HEK293T (cell line): Measurements from ENCODE around the gene SEC11C.

Source experiments
- ARNT ChIP-seq: fragments of 450-650 bp; IDR thresholded peaks from 2 replicates; pipeline ENCODE4 v1.6.1; 2017; ENCODE audit warnings: mild to moderate bottlenecking
- BHLHE40 ChIP-seq: fragments of 450-650 bp; IDR thresholded peaks from 2 replicates; pipeline ENCODE4 v1.6.1; 2016; ENCODE audit warnings: mild to moderate bottlenecking, moderate library complexity, borderline replicate concordance
- CTBP1 ChIP-seq: fragments of 450-650 bp; IDR thresholded peaks from 2 replicates; pipeline ENCODE4 v1.6.1; 2016; ENCODE audit warnings: borderline replicate concordance
- ELF4 ChIP-seq: fragments of 450-650 bp; IDR thresholded peaks from 2 replicates; pipeline ENCODE4 v1.6.1; 2017; ENCODE audit warnings: antibody characterized with exemption
- FOXA1 ChIP-seq: fragments of 450-650 bp; IDR thresholded peaks from 2 replicates; pipeline ENCODE4 v1.6.1; 2016; ENCODE audit warnings: mild to moderate bottlenecking
- FOXK2 ChIP-seq: fragments of 450-650 bp; IDR thresholded peaks from 2 replicates; pipeline ENCODE4 v1.6.1; 2016; ENCODE audit warnings: mild to moderate bottlenecking
- FOXM1 ChIP-seq: fragments of 450-650 bp; IDR thresholded peaks from 2 replicates; pipeline ENCODE4 v1.6.1; 2017; ENCODE audit warnings: mild to moderate bottlenecking, borderline replicate concordance
- LEF1 ChIP-seq: fragments of 450-650 bp; IDR thresholded peaks from 2 replicates; pipeline ENCODE4 v1.6.1; 2017; ENCODE audit warnings: mild to moderate bottlenecking, borderline replicate concordance
- NFRKB ChIP-seq: fragments of 450-650 bp; IDR thresholded peaks from 2 replicates; pipeline ENCODE4 v1.6.1; 2016; ENCODE audit warnings: mild to moderate bottlenecking, moderate library complexity
- SP1 ChIP-seq: fragments of 450-650 bp; IDR thresholded peaks from 2 replicates; pipeline ENCODE4 v1.6.1; 2017
- SUZ12 ChIP-seq: fragments of 450-650 bp; IDR thresholded peaks from 2 replicates; pipeline ENCODE4 v1.6.1; 2016; ENCODE audit warnings: mild to moderate bottlenecking
- TARDBP ChIP-seq: fragments of 450-650 bp; IDR thresholded peaks from 2 replicates; pipeline ENCODE4 v1.6.1; 2016
- ZNF384 ChIP-seq: fragments of 450-650 bp; IDR thresholded peaks from 2 replicates; pipeline ENCODE4 v1.6.1; 2016
- TF ChIP-seq, protein P1 (sequence below): fragments of 450-650 bp; IDR thresholded peaks from 2 replicates; pipeline ENCODE4 v1.6.1; 2016

DNA sequence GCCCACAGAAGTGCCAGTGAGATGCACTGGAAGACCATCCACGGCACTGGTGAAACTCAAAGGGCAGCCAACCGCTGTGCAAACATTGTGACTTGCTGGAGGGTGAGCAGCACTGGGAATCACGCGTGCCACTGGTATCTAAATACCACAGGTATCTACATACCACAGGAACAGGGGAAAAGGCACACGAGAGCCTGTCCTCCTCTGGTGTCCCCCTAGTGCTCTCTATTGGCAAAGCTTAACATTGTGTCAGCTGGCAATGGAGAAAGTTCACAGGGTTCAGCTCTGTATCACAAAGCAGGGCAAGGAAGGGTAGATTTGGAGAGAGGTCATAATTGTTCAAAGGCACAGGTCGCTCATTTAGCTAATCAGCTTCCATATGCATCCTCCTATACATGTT is 12.6 kb upstream of the SEC11C start:
- no peak for TF ChIP-seq SUZ12
- TF ChIP-seq FOXA1: no peak
- no peak for TF ChIP-seq CTBP1
- TF ChIP-seq ZNF384: no peak
- no peak for TF ChIP-seq TARDBP
- TF ChIP-seq, protein P1, sequence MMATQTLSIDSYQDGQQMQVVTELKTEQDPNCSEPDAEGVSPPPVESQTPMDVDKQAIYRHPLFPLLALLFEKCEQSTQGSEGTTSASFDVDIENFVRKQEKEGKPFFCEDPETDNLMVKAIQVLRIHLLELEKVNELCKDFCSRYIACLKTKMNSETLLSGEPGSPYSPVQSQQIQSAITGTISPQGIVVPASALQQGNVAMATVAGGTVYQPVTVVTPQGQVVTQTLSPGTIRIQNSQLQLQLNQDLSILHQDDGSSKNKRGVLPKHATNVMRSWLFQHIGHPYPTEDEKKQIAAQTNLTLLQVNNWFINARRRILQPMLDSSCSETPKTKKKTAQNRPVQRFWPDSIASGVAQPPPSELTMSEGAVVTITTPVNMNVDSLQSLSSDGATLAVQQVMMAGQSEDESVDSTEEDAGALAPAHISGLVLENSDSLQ: no peak
- TF ChIP-seq LEF1: no peak
- TF ChIP-seq FOXM1: no peak
- TF ChIP-seq SP1: no peak
- no peak for TF ChIP-seq ELF4
- no peak for TF ChIP-seq NFRKB
- TF ChIP-seq FOXK2: no peak
- no peak for TF ChIP-seq ARNT
- TF ChIP-seq BHLHE40: no peak
